ENCODE data around the gene TNIP1. TPM values are rescaled to one million over a fixed set of nuclear protein-coding genes. Genes with fewer than 3 reads are reported as not detected.

The TNIP1 gene
- polyA plus RNA-seq, 1 of the 3 experiments (the other 2 are of a cell fraction), result 46.2 TPM

GRCh38 chr5:151067632-151068432 lies 13.0 kb downstream of the TNIP1 start:
- Histone ChIP-seq H3K27ac (ENCODE audit: low read depth in 2 of 2, low read length in 1 of 2) (peak overlapping the region in 1 of 2 experiments; percentile 71; a peak in 1 of 4 replicates), H3K9me2 (no peaks in the 10 kb centered on the region), H3K9ac (no peak overlapping the region), H3K9me3 (no peaks in the 10 kb centered on the region), H3K4me3 (ENCODE audit: low read depth in 2 of 2, low read length in 1 of 2) (no peak overlapping the region), H3K79me2 (ENCODE audit: insufficient read depth) (peaks cover 82% of the 10 kb centered on the region), H3K36me3 (replicated peaks in 1 of 2; ENCODE audit: control insufficient read depth in 1 of 2, insufficient read depth in 2 of 2, low read length in 1 of 2) (peaks cover 0 to 3% of the 10 kb centered on the region in 2 experiments), H2AFZ (ENCODE audit: low read depth) (no peak overlapping the region), H3K27me3 (ENCODE audit: insufficient read depth) (no peaks in the 10 kb centered on the region), H3K4me1 (ENCODE audit: control insufficient read depth in 1 of 2, insufficient read depth in 2 of 2, low read depth in 1 of 2, low read length in 1 of 2) (peaks cover 27 to 39% of the 10 kb centered on the region in 2 experiments; a peak in 3 of 4 replicates), H4K20me1 (ENCODE audit: insufficient read depth) (peaks cover 13% of the 10 kb centered on the region), H3K4me2 (no peak overlapping the region), H3F3A (replicated peaks; ENCODE audit: insufficient read depth) (peaks cover 7% of the 10 kb centered on the region)
- WGBS (ENCODE audit: low lambda C conversion rate), result 90% methylated on average over 14 of the region's 14 CpGs
- no peak for TF ChIP-seq YY1 (IDR thresholded peaks at IDR 0.05; ENCODE audit: low read depth)
- no peak for TF ChIP-seq JUND (IDR thresholded peaks at IDR 0.05)
- TF ChIP-seq TCF12 (IDR thresholded peaks at IDR 0.05), result 0 out of 2 replicates have a peak, but pooled peaks have one; percentile 7
- POLR2A ChIA-PET, result no interaction called here
- DNase-seq, result no peak
- CTCF ChIA-PET, result interaction anchor here (0.8 to 1.8 kb wide), 3 partner anchors 14 to 48 kb away, joined by 4 to 13 read pairs (median 10); no protein-coding TSS in a partner anchor

- Histone ChIP-seq H2AFZ (ENCODE audit: low read depth) (no peak overlapping the region), H3K4me1 (ENCODE audit: control insufficient read depth in 1 of 2, insufficient read depth in 2 of 2, low read depth in 1 of 2, low read length in 1 of 2) (peaks cover 27 to 39% of the 10 kb centered on the region in 2 experiments; a peak in 3 of 4 replicates), H3K9me3 (no peaks in the 10 kb centered on the region), H3K9me2 (no peaks in the 10 kb centered on the region), H3K27me3 (ENCODE audit: insufficient read depth) (no peaks in the 10 kb centered on the region), H3K9ac (no peak overlapping the region), H3K4me2 (no peak overlapping the region), H3K4me3 (ENCODE audit: low read depth in 2 of 2, low read length in 1 of 2) (no peak overlapping the region), H3K27ac (ENCODE audit: low read depth in 2 of 2, low read length in 1 of 2) (no peak overlapping the region), H3K79me2 (ENCODE audit: insufficient read depth) (peaks cover 74% of the 10 kb centered on the region), H3F3A (replicated peaks; ENCODE audit: insufficient read depth) (peaks cover 5% of the 10 kb centered on the region), H3K36me3 (replicated peaks in 1 of 2; ENCODE audit: control insufficient read depth in 1 of 2, insufficient read depth in 2 of 2, low read length in 1 of 2) (peaks cover 6 to 7% of the 10 kb centered on the region in 2 experiments), H4K20me1 (ENCODE audit: insufficient read depth) (peaks cover 11% of the 10 kb centered on the region)
- WGBS (ENCODE audit: low lambda C conversion rate), result 95% methylated on average over 5 of the region's 6 CpGs
- CTCF ChIA-PET, result interaction anchor here (0.6 to 2.4 kb wide), 2 partner anchors 19 to 60 kb away, joined by 3 to 11 read pairs; no protein-coding TSS in a partner anchor
- POLR2A ChIA-PET, result no interaction called here
- no peak for DNase-seq
- TF ChIP-seq TEAD4 (IDR thresholded peaks at IDR 0.05; ENCODE audit: borderline replicate concordance, insufficient read depth), result no peak
- TF ChIP-seq MXI1 (IDR thresholded peaks at IDR 0.05; ENCODE audit: low read depth, low read length), result no peak
- no peak for TF ChIP-seq RAD21 (IDR thresholded peaks at IDR 0.05; ENCODE audit: low read length)
- no peak for TF ChIP-seq RCOR1 (IDR thresholded peaks at IDR 0.05; ENCODE audit: low read length)
- TF ChIP-seq TCF12 (IDR thresholded peaks at IDR 0.05), result no peak
- TF ChIP-seq NRF1 (IDR thresholded peaks at IDR 0.05; ENCODE audit: low read depth, low read length), result no peak
- TF ChIP-seq CTCF (IDR thresholded peaks at IDR 0.05), result no peak
- no peak for TF ChIP-seq GABPA (IDR thresholded peaks at IDR 0.05; ENCODE audit: low read depth)
- TF ChIP-seq FOXJ3 (CRISPR knock-in tag; IDR thresholded peaks at IDR 0.05), result no peak
- no peak for TF ChIP-seq POLR2AphosphoS5 (IDR thresholded peaks at IDR 0.05; ENCODE audit: low read depth, low read length)
- TF ChIP-seq ELF1 (IDR thresholded peaks at IDR 0.05), result no peak
- TF ChIP-seq EZH2phosphoT487 (IDR thresholded peaks at IDR 0.05; ENCODE audit: borderline replicate concordance, low read depth), result no peak
- no peak for TF ChIP-seq IRF3 (IDR thresholded peaks at IDR 0.05; ENCODE audit: low read depth, low read length)
- TF ChIP-seq SIN3A (IDR thresholded peaks at IDR 0.05; ENCODE audit: borderline replicate concordance, low read depth, low read length), result no peak
- no peak for TF ChIP-seq FOXM1 (IDR thresholded peaks at IDR 0.05; ENCODE audit: low read depth)
- no peak for TF ChIP-seq RXRA (IDR thresholded peaks at IDR 0.05; ENCODE audit: borderline replicate concordance, low read depth)
Observed at GRCh38 chr5:151066920-151067319, 13.9 kb downstream of the TNIP1 start.

All from SK-N-SH (cell line).